HepG2 (cell line): ENCODE measurements around the gene PKP1. TPM values are rescaled to one million over a fixed set of nuclear protein-coding genes. Genes with fewer than 3 reads are reported as not detected.

Experiments
- ATAC-seq: fragments of 200-7000 bp; cut with Tn5 transposase; 3 replicates; pipeline ENCODE4 v1.9.1; 2020; ENCODE audit warnings: mild to moderate bottlenecking, moderate library complexity
- BruUV-seq: library from RNA; stranded (reverse); fragments of 400-500 nt; replicated peaks from 2 replicates; lab custom pipeline; 2021; lab: Mats Ljungman, UMichigan
- CTCF ChIA-PET: fragments of 300-600 bp; formaldehyde crosslinking; extraction: SDS; loops from one replicate; lab custom pipeline; 2021; ENCODE audit warnings: low total read pairs, inconsistent platforms, low intra/inter-chr PET ratio; lab: Yijun Ruan, JAX
- POLR2A ChIA-PET: fragments of 350-600 bp; sonication (Branson Sonifier 250); formaldehyde crosslinking; loops from one replicate; lab custom pipeline; 2020; ENCODE audit warnings: antibody characterized with exemption, inconsistent platforms; lab: Yijun Ruan, JAX
- DNase-seq: peaks from one replicate; pipeline ENCODE4 v3.0.0-alpha.2; 2015; ENCODE audit warnings: low spot score
- FAIRE-seq: peaks from 3 replicates; lab custom pipeline; 2011; peaks lifted over from hg19 to GRCh38; lab: Jason Lieb, UNC
- H2AFZ ChIP-seq: one replicate; pipeline ENCODE4 v1.6.1; 2011; ENCODE audit warnings: low read length, inconsistent platforms
- H3K27ac ChIP-seq: fragments of 300-600 bp; 3 replicates; pipeline ENCODE4 v1.8.0; 2011; ENCODE audit warnings: mixed run types, mild to moderate bottlenecking, mixed read lengths, low read length, inconsistent platforms; ENCODE audit not compliant: insufficient read depth; ENCODE audit errors: extremely low read length
- H3K27me3 ChIP-seq, 2 experiments: fragments of 200-600 bp in 1 of 2; 2 replicates in 1 of 2; 3 replicates in 1 of 2; pipeline versions ENCODE4 v1.6.0 to v1.8.0; 2011; ENCODE audit warnings: low read length in 2 of 2, mild to moderate bottlenecking in 2 of 2, moderate library complexity in 2 of 2, inconsistent platforms in 1 of 2; ENCODE audit not compliant: insufficient read depth in 2 of 2, control insufficient read depth in 1 of 2
- H3K36me3 ChIP-seq, 2 experiments: fragments of 200-600 bp in 1 of 2; replicated peaks in 1 of 2; 2 replicates in 1 of 2; 3 replicates in 1 of 2; pipeline versions ENCODE4 v1.5.1 to v1.8.0; 2011; ENCODE audit warnings: low read length in 2 of 2, inconsistent platforms in 1 of 2; ENCODE audit not compliant: insufficient read depth in 2 of 2, control insufficient read depth in 1 of 2
- H3K4me1 ChIP-seq: 2 replicates; pipeline ENCODE4 v1.5.1; 2012; ENCODE audit warnings: low read length, inconsistent platforms; ENCODE audit not compliant: insufficient read depth
- H3K4me2 ChIP-seq: 2 replicates; pipeline ENCODE4 v1.6.0; 2011; ENCODE audit warnings: low read depth, low read length, inconsistent platforms
- H3K4me3 ChIP-seq, 3 experiments: fragments of 200-600 bp in 1 of 3; sonication (generic), shearing (Covaris generic) in 1 of 3; replicated peaks in 1 of 3; 2 replicates each; pipeline ENCODE4 v1.5.1; 2011 to 2016; ENCODE audit warnings: low read length in 3 of 3, inconsistent platforms in 2 of 3, low read depth in 2 of 3, mild to moderate bottlenecking in 2 of 3, control low read depth in 1 of 3, mixed read lengths in 1 of 3; ENCODE audit not compliant: insufficient read depth in 1 of 3
- H3K79me2 ChIP-seq: one replicate; pipeline ENCODE4 v1.6.1; 2011; ENCODE audit warnings: low read length, inconsistent platforms; ENCODE audit not compliant: insufficient read depth
- H3K9ac ChIP-seq: 2 replicates; pipeline ENCODE4 v1.6.0; 2011; ENCODE audit warnings: mild to moderate bottlenecking, low read depth, low read length, inconsistent platforms; ENCODE audit not compliant: insufficient read depth
- H3K9me3 ChIP-seq: 2 replicates; pipeline ENCODE4 v1.5.1; 2012; ENCODE audit warnings: mild to moderate bottlenecking, low read length
- H4K20me1 ChIP-seq: 2 replicates; pipeline ENCODE4 v1.6.0; 2011; ENCODE audit warnings: inconsistent platforms, mild to moderate bottlenecking, low read length, moderate library complexity; ENCODE audit not compliant: insufficient read depth
- FOXA1 ChIP-seq, 2 experiments: fragments of 450-650 bp in 1 of 2; sonication (generic) in 1 of 2; formaldehyde crosslinking in 1 of 2; IDR thresholded peaks; 2 replicates each; pipeline versions ENCODE4 v1.4.0 to v1.6.1; 2016 to 2020; ENCODE audit warnings: missing genetic modification reagents in 1 of 2
- HDAC2 ChIP-seq: sonication (generic); formaldehyde crosslinking; IDR thresholded peaks from 2 replicates; pipeline ENCODE4 v1.4.0; 2020; ENCODE audit warnings: missing genetic modification reagents
- NFE2L2 ChIP-seq: fragments of 150-350 bp; IDR thresholded peaks from 2 replicates; pipeline ENCODE4 v1.6.1; 2014; ENCODE audit warnings: low read length
- NR1H2 ChIP-seq: sonication (generic); formaldehyde crosslinking; IDR thresholded peaks from 2 replicates; pipeline ENCODE4 v1.8.1; 2022; ENCODE audit warnings: low read depth, missing genetic modification reagents, borderline replicate concordance
- PHF5A ChIP-seq: IDR thresholded peaks from one replicate; pipeline ENCODE4 v1.6.1; 2018; ENCODE audit warnings: low read depth, missing genetic modification reagents; ENCODE audit not compliant: unreplicated experiment
- ZKSCAN8 ChIP-seq: IDR thresholded peaks from 2 replicates; pipeline ENCODE4 v1.6.1; 2016; ENCODE audit warnings: borderline replicate concordance, missing genetic modification reagents, missing compliant biosample characterization
- ZNF510 ChIP-seq: sonication (generic); formaldehyde crosslinking; IDR thresholded peaks from 2 replicates; pipeline ENCODE4 v1.4.0; 2020; ENCODE audit warnings: low read depth, mild to moderate bottlenecking, missing genetic modification reagents
- ZNF850 ChIP-seq: sonication (generic); formaldehyde crosslinking; conservative IDR thresholded peaks from 2 replicates; pipeline ENCODE4 v1.9.0; 2021; ENCODE audit warnings: mild to moderate bottlenecking, missing genetic modification reagents
- whole genome bisulfite sequencing: methylation state at CpG from one replicate; pipeline ENCODE4 v1.1.6; 2017; ENCODE audit warnings: low lambda C conversion rate; 5-methylcytosine and 5-hydroxymethylcytosine counted together
- in situ Hi-C: cut with HindIII; loops from 2 replicates; pipeline ENCODE4 v1.10.0; 2017; ENCODE audit warnings: low pct_unique_long_range_greater_than_20kb; ENCODE audit not compliant: extremely low pct_ligation_motif_present
- intact Hi-C: fragments of 100-400 bp; cut with micrococcal nuclease; formaldehyde crosslinking; loops from one replicate; pipeline ENCODE4 v1.10.0; 2022; ENCODE audit not compliant: unreplicated experiment
- polyA plus RNA-seq, 8 experiments: library from polyadenylated mRNA; depleted of rRNA in 3 of 8; stranded (reverse) in 7 of 8; unstranded in 1 of 8; fragments of >200 nt; fragmentation: Illumina TruSeq in 4 of 8; extraction: Trizol in 4 of 8; gene quantifications; 2 replicates each; pipeline versions ENCODE4 v1.2.1 to v1.2.3, GENCODE V29; 2011 to 2016; ENCODE audit warnings: low read depth in 4 of 8, missing spikeins in 1 of 8, mixed read lengths in 1 of 8; ENCODE audit not compliant: insufficient read depth in 1 of 8
- total RNA-seq, 5 experiments: library from RNA; depleted of rRNA; stranded (reverse); fragments of >200 nt; fragmentation: Illumina TruSeq; extraction: Trizol; gene quantifications; 2 replicates each; pipeline ENCODE4 v1.2.3, GENCODE V29; 2016; ENCODE audit warnings: low read depth in 1 of 5
- TF ChIP-seq, protein P1 (sequence below): sonication (generic); formaldehyde crosslinking; IDR thresholded peaks from 2 replicates; pipeline ENCODE4 v1.4.0; 2020; ENCODE audit warnings: low read depth, mild to moderate bottlenecking, missing genetic modification reagents
- TF ChIP-seq, protein P2 (sequence below): sonication (generic); formaldehyde crosslinking; conservative IDR thresholded peaks from 2 replicates; pipeline ENCODE4 v1.8.0; 2022; ENCODE audit warnings: missing genetic modification reagents

Gene PKP1
- total and polyA plus RNA-seq, 2 of the 13 experiments (the other 11 are each of a cell fraction or from before 2014, with no cell fraction given), result not detected

DNA sequence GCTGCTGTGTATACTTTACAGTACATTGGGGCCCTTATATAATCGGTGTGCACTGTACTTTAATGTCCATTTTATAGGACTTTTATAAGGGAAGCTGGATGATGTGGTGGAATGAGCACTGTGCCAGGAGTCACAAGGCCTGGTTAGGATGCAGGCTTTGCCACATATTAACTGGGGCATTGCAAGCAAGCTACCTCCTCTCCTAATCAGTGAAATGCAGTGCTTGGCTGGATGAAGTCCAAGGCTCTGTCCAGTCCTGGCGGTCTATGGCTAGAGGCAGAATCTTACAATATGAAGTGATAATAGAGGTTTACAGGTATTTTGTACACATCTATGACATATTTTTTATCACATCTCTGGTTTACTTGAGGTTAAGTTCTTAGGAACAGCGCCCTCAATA, 1.7 kb upstream of the PKP1 start:
- Histone ChIP-seq H3K9ac (no peak overlapping the region), H3K4me1 (no peaks in the 10 kb centered on the region), H3K79me2 (no peaks in the 10 kb centered on the region), H3K9me3 (no peaks in the 10 kb centered on the region), H3K4me2 (no peak overlapping the region), H3K4me3 (no peak overlapping the region), H3K27me3 (peaks cover 10 to 73% of the 10 kb centered on the region in 2 experiments; a peak in 4 of 5 replicates), H3K27ac (no peak overlapping the region), H4K20me1 (no peaks in the 10 kb centered on the region), H3K36me3 (no peaks in the 10 kb centered on the region), H2AFZ (no peak overlapping the region)
- BruUV-seq, result no TSS peak
- WGBS, result 0% methylated on average over 3 of the region's 3 CpGs
- in situ Hi-C loops, result no loop called here
- intact Hi-C loops, result no loop called here
- DNase-seq, result no peak
- ATAC-seq, result no peak
- CTCF ChIA-PET, result no interaction called here
- FAIRE-seq, result no peak
- POLR2A ChIA-PET, result no interaction called here
- TF ChIP-seq PHF5A (CRISPR knock-in tag) (no peak), FOXA1 (IDR thresholded peaks at IDR 0.05) (no peak), FOXA1 (CRISPR knock-in tag; IDR thresholded peaks at IDR 0.05) (no peak), NR1H2 (CRISPR knock-in tag) (no peak), NFE2L2 (no peak), HDAC2 (CRISPR knock-in tag) (no peak)
- TF ChIP-seq, protein P1, sequence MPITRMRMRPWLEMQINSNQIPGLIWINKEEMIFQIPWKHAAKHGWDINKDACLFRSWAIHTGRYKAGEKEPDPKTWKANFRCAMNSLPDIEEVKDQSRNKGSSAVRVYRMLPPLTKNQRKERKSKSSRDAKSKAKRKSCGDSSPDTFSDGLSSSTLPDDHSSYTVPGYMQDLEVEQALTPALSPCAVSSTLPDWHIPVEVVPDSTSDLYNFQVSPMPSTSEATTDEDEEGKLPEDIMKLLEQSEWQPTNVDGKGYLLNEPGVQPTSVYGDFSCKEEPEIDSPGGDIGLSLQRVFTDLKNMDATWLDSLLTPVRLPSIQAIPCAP (CRISPR knock-in tag), result no peak

DNA sequence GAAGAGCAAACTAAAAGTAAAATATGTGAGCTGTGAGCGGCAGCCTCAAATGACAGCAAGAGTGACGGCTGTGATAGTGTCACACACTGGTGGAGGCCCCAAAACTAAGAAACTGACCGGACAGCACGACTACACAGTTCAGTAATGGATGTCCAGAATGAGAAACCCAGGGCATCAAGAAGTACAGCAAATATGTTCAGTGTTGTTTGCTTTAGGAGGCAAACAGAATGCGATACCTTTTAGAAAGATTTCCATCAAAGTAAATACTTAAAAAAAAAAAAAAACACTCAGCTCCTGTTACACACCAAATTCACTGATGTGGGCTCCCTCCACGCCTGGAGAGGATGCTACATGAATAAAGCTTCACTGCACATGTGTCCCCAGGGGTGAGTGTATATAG, 1.1 kb upstream of the PKP1 start:
- Histone ChIP-seq H3K27ac (no peak overlapping the region), H3K36me3 (no peaks in the 10 kb centered on the region), H3K9me3 (no peaks in the 10 kb centered on the region), H3K9ac (no peak overlapping the region), H2AFZ (no peak overlapping the region), H3K4me1 (no peaks in the 10 kb centered on the region), H3K4me2 (no peak overlapping the region), H3K4me3 (no peak overlapping the region), H3K27me3 (peaks cover 10 to 79% of the 10 kb centered on the region in 2 experiments; a peak in 4 of 5 replicates), H3K79me2 (no peaks in the 10 kb centered on the region), H4K20me1 (no peaks in the 10 kb centered on the region)
- intact Hi-C loops (no loop called here), in situ Hi-C loops (no loop called here)
- TF ChIP-seq ZNF850 (CRISPR knock-in tag), result no peak
- TF ChIP-seq, protein P2, sequence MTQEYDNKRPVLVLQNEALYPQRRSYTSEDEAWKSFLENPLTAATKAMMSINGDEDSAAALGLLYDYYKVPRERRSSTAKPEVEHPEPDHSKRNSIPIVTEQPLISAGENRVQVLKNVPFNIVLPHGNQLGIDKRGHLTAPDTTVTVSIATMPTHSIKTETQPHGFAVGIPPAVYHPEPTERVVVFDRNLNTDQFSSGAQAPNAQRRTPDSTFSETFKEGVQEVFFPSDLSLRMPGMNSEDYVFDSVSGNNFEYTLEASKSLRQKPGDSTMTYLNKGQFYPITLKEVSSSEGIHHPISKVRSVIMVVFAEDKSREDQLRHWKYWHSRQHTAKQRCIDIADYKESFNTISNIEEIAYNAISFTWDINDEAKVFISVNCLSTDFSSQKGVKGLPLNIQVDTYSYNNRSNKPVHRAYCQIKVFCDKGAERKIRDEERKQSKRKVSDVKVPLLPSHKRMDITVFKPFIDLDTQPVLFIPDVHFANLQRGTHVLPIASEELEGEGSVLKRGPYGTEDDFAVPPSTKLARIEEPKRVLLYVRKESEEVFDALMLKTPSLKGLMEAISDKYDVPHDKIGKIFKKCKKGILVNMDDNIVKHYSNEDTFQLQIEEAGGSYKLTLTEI (CRISPR knock-in tag), result no peak
- TF ChIP-seq ZNF510 (CRISPR knock-in tag), result no peak
- no peak for TF ChIP-seq ZKSCAN8 (CRISPR knock-in tag)
- WGBS, result 12% methylated on average over 6 of the region's 6 CpGs
- no peak for ATAC-seq
- no peak for FAIRE-seq
- CTCF ChIA-PET, result no interaction called here
- POLR2A ChIA-PET, result no interaction called here
- no peak for DNase-seq
- no TSS peak for BruUV-seq
